HG03280 (cell line): ENCODE measurements around the gene SPATS2L.

ENCODE experiments used
- ATAC-seq: cut with Tn5 transposase; IDR thresholded peaks from one replicate; pipeline ENCODE4 v1.9.1; 2021; ENCODE audit warnings: mild to moderate bottlenecking, moderate library complexity; ENCODE audit not compliant: unreplicated experiment

Gene SPATS2L

DNA sequence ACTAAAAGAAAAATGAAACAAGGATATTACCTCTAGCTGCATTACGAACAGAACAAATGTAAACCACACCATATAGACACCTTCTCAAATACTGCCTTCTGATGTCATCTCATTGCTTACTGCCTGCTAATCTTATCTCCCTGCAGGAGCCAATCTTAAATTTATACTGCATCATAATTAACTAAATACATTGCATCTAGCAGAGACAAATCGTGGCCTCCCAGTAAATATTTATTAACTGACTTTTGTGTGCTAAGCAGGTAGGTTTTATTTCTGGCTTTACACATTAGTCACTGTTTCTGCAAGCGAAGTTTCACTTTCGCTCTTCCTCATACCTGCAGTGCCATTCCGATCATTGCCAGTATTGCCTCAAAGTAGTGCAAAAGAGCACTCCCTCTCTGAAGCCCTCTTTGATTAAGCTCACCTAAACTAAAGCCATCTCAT lies 67.5 kb downstream of the SPATS2L start:
- ATAC-seq = peak; percentile 95

- no peak for ATAC-seq
Observed at GRCh38 chr2:200376513-200377354, 70.2 kb downstream of the SPATS2L start.

DNA sequence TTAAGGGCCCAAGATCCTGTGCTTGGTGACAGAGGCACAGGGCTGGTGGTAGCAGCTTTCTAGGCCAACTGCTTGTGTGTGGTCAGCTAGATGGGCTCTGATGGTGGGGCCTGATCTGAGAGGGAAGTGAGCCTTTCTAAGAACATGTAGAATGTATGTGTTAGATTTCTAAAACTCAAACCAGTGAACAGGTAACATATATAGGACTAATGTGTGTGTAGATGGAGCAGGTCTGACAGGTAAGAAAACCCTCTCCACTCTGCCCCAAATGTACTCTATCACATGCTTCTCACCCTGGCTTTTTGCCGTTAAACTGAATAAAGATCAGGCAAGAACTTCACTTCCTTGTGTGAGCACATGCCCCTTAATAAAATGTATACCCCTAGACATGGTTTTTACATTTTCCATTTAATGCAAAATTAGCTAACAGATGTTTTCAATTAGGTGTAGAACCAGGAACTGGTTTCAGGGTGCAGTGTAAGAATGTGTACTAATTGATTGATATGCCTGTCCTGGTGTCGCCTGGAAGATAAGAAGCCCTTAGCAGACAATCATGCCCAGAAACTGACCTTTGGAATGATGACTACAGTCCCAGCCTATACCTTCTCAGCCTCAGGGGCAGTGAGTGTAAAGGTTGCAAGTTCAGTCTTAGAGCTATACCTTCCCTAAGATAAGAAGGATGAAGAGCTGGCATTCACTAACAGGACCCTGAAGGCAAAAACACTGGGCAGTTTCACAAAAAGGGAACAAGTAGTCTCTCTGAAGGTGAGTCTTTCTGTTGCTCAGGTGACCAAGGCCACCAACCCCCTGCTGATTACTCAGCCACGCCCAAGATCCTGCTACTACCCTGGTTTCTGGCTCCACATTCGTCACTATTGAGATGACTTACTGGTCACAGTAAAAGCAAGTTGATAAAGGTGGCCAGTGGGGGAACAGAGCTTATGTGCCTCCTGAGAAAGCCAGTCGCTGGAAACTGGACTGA lies 71.2 kb downstream of the SPATS2L start:
- no peak for ATAC-seq

DNA sequence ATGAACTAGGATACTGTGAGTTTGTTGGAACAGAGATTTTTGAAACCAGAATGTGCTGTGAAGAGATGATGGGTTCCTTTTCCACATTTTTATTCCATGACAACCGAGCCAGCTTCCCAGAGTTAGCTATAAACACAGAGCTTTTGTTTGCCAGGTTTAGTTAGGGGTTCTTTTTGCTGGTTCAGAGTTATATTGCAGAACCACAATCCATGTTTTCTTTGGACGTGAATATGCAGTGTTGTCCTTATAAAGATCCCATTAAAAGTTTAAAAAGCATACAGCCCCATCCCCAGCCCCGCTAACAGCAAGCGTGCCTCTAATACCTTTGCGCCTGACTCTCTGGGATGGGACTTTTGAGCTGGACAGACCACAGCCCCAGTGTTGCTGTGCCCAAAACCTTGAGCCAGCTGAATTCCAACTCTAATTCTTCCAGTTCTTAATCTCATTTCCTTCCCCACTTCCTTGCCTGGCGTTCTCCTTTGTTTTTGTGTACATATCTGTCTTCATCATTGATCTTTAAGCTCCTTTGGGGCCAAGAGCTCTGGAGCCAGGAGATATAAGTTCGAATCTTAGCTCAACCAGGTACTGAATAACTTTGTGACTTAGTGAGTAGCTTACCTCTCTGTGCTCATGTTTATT lies 72.3 kb downstream of the SPATS2L start:
- ATAC-seq = no peak

DNA sequence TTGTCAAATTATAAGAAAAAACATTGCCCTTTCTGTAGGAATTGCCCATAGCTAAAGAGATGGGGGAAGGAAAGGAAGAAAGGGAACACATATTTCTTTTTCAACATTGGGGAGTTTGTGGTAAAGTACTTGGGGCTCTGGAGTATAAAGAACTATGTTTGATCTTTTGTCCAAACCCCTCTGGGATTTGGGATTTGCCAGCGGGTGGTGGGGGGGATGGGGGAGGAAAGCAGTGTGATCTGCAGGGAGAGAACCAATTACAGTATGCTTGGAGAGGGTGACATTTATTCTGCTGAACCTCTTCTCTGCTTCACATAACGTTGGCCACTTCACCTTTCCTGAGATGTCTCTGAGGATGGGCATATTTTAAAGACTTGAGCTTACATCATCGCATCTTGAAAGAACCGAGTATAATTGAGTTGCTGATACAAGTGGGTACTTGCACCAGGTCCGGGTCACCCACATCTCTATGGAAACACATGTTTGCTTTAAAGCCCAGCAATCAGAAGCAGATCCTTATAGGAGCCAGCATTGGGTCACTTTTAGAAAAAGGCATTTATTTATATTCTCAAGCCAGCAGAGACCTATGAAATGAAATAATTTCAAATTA lies 73.1 kb downstream of the SPATS2L start:
- ATAC-seq = no peak

DNA sequence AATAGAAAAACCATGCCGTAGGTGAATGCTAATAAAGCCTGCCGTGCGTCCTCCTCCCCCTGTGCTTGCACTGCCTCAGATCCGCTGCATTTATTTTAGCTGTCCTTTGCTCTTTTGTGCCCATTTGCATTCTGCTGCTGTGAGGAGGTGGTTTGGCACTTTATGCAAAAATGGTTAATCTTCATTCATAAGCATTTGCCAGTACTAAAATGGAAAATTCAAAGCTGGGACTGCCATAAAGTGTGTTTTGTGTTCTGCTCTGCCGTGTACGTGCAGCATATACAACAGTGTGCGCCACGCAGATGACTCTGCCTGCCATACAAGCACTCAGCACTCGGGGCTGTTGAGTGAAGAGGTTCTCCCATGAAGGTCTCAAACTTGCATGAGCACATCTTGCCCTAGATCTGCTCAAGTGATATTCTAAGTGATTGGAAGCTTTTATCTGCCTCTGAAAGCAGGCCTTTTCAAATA lies 73.6 kb downstream of the SPATS2L start:
- ATAC-seq = no peak

DNA sequence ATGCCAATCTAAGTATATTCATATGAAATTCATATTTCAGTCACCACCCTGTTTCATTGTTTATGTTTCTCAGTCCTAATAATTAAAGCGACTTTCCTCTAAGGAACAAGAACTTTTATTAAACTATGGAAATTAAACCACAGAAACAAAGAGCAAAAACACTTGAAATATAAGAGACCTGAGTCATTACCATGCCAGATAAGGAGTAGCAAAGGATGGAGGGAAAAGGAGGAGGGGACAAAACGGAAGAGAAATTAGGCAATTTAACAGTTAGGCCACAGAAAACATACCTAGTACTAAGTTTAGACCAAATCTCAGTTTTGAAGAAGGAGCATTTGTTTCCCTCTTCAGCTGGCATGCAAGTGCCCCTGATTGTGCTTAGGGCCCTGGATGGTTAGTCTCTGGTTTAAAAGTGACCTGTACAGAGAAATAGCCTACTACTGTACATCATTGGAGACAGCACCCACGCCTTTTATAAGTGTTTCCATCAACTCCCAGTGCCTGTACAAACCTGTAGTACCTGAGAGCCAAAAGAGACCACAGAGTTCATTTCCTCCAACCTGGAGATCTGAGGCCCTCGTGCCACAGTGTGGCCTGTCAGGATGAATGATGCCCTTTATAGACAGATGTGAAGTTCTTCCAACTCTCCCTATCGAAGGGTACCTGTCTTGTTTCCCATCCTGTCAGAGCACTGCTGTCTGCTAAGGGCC lies 74.5 kb downstream of the SPATS2L start:
- ATAC-seq = no peak

DNA sequence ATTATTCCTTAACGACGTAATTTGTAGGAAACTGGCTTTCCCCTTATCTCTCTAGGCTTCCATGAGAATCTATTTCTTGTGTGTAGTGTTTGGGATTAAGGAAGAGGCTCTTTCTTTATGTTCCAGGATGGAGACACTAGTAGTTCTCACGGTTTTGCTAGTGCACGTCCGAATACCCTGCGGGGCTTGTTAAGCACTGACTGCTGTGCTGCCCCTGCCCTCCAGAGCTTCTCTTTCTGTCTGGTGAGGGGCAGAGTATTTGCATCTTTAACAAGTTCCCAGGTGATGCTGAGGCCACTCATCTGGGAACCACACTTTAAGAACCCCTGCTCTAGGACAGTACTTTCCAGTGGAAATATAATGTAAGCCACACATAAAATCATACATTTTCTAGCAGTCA lies 76.4 kb downstream of the SPATS2L start:
- ATAC-seq = no peak

- ATAC-seq = no peak
Observed at GRCh38 chr2:200383380-200384110, 77.1 kb downstream of the SPATS2L start.

DNA sequence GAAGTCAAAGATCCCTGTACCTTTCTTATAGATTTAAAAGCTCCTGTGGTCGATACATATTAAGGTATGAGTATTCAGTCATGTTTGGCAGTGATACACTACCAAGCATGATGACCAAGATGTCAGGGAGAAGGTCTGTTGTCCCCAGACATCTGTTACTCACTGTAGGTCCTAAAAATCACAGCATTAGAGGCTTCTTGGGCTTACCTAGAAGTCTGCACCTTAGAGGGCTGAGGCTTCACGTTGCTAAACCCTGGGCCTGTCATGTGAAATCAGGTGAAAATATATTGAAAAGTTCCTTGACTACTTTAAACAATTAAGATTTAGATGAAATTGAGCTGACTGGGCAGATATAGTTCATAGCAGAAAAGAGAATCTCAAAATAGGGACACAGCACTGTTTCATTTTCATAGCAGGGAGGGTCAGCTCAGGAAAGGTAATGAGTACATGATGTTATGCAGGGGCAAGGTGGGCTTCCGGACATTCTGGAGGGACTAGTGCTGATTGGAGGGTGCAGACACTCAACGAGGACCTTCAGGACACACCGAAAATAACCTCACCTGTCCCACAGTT lies 78.7 kb downstream of the SPATS2L start:
- ATAC-seq = no peak

DNA sequence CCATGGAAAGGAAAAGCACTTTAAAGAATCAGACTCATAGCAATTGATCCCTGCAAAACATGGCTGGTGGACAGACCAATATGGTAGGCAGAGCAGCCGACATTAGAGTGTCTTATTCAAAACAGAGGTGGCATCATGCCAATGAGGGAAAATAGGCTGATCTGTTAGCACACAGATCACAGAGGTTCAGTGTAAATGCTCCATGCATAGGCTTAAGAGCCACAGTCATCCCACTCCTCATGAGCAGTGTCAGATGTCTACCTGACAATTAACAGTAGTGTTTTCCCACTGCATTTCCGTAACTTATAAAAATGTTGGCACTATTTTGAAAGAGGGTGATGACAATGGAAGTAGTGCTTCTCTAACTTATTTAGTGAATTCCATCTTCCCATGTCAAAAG lies 86.7 kb downstream of the SPATS2L start:
- ATAC-seq = no peak

GRCh38 chr2:200394045-200394444 lies 87.6 kb downstream of the SPATS2L start:
- no peak for ATAC-seq

DNA sequence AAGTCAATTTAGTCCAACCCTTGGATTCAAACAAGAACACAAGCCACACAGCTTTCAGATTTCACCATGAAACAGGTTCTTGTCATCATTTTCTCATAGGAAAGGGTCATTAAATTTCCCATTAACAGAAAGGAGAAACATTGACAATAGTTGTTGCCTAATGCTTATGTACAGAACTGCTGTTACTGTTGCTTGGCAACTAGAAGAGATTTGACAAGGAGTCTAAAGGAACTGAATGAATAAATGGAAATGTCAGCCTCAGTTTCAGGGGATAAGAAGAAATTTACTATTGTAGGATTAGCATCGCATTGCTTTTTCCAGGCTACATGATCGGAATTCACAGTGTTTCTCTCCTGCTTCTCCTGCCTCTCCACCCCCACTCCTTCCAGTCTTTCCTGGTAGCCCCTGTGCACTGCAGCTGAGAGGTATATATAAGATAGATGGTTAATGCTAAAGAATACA lies 90.3 kb downstream of the SPATS2L start:
- ATAC-seq = no peak

DNA sequence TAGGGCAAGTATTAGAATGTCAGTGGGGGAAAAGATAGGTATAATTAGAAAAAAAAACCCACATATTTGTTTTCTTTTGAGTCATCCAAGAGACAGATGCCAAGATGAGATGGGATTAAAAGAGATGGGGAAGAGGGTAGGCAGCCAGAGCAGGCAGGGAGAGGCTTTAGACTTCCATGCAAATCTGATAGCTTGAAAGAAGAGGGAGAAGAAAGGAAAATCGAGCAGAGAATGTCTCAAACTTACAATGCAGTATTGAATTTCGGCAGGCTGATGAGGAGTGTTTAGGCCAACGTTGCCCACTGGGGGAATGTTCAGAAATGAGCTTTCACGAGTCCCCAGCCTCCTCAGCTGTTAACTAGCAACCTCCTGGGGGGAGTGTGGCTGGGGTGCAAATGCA lies 91.3 kb downstream of the SPATS2L start:
- no peak for ATAC-seq

- ATAC-seq = no peak
Observed at GRCh38 chr2:200399046-200399445, 92.6 kb downstream of the SPATS2L start.

DNA sequence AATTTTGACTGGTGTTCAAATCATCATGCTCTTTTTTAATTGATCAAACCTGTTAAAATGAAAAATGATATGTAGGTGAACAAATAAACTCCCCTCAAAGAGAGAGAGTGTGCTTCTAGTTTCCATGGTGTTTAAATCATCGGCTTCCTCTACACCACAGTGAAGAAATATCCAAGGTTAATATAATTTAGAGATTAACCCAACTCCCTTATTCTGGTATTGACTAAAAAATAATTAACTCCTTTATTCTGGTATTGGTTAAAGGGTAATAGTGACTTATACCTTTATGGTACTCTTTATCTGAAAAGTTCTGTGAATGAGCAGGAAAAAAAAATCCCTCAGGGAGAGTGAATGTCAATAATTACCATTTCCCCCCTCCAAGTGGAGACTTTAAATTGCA lies 93.1 kb downstream of the SPATS2L start:
- ATAC-seq = no peak

DNA sequence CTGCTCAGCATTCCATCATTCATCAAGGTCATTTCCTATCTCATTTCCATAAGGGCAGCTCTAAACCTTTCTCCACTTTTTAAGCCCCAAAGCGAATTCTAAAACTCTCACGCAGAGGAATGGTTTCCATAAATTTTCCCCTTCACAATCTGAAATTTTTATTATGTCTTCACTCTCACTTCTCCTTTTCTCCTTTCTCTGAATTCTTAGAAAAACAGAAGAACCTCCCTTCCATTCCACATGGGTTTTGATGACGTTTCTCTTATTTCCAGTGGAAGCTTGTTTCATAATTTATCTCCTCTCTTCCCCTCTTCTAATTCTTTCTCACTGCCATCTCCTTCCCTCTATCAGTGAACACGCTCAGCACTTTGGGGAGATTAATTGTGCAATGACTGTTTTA lies 97.3 kb downstream of the SPATS2L start:
- ATAC-seq = no peak

- ATAC-seq = no peak
Observed at GRCh38 chr2:200404615-200405014, 98.1 kb downstream of the SPATS2L start.
